ENCODE measurements around the gene FIBP. TPM values are rescaled to one million over a fixed set of nuclear protein-coding genes. Genes with fewer than 3 reads are reported as not detected.

FIBP gene
- total and polyA plus RNA-seq, 2 of the 8 experiments (the other 6 are each of a cell fraction or from before 2014, with no cell fraction given): 74.3 to 173 TPM

DNA sequence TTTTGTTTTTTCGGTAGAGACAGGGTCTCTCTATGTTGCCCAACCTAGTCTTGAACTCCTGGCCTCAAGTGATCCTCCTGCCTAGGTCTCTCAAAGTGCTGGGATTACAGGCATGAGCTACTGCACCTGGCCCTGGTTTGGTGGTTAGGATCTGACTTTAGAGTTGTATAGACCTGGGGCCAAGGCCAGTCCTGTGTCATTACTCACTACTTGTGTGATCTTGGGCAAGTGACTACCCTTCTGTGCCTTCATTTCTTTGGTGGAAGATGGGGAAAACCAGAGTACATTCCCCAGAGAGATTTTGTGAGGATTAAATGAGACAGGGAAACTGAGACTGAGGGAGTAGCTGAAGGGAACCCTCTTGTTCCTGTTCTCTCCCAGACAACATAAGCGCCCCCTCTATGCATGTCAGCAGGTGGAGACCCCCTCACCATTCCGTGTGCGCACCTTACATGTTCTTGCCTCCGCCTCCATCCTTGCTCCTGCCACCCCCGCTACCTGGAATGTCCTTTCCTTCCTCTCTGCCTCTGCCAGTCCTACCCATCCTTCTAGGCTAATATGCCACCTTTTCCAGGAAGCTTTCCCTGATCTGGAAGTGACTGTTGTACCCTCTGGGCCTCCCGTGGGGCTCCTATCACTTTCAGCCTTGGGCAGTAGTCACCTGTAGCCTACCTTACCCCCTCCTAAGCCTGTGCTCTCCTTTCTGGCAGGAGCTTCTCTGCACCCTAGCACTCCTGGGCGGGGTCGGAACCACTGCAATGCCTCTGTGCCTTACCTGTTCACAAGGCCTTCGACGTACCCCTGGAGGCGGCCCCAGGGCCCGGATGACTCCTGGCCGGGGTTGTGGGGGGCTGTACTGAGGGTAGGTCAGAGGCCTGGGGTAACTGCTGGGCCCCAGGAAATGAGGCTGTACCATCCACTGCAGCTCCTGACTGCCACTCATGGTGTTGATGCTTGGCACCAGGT lies 8.0 kb upstream of the FIBP start:
- H2BK20ac ChIP-seq (ENCODE audit: low read length): no peak overlapping the region
- no peak overlapping the region for H3K18ac ChIP-seq (ENCODE audit: extremely low read depth, low read length)
- peaks cover 11 to 25% (median 22%) of the 10 kb centered on the region in 4 experiments for H3K27me3 ChIP-seq (replicated peaks in 1 of 4; ENCODE audit: control insufficient read depth in 3 of 4, extremely low read depth in 1 of 4, insufficient read depth in 3 of 4, low read length in 3 of 4)
- H3K27ac ChIP-seq (ENCODE audit: low read depth, low read length): no peak overlapping the region
- H3K9me3 ChIP-seq (ENCODE audit: insufficient read depth in 2 of 2, low read depth in 1 of 2, low read length in 1 of 2): no peaks in the 10 kb centered on the region
- H2BK12ac ChIP-seq (ENCODE audit: low read depth, low read length): no peak overlapping the region
- no peak overlapping the region for H4K5ac ChIP-seq (ENCODE audit: insufficient read length, low read depth, low read length)
- H4K20me1 ChIP-seq (replicated peaks in 1 of 2; ENCODE audit: control insufficient read depth in 1 of 2, insufficient read depth in 2 of 2, low read length in 2 of 2): peaks cover 3 to 4% of the 10 kb centered on the region in 2 experiments
- no peak overlapping the region for H3K56ac ChIP-seq (replicated peaks; ENCODE audit: insufficient read length, low read depth, low read length)
- no peak overlapping the region for H3K4ac ChIP-seq (replicated peaks; ENCODE audit: insufficient read length, low read depth, low read length)
- no peak overlapping the region for H4K91ac ChIP-seq (replicated peaks; ENCODE audit: insufficient read length, low read length)
- no peaks in the 10 kb centered on the region; the same call in 1 of the 2 replicates for H3K79me1 ChIP-seq (ENCODE audit: low read depth, low read length)
- no peaks in the 10 kb centered on the region for H3K79me2 ChIP-seq (ENCODE audit: control insufficient read depth in 1 of 2, insufficient read depth in 2 of 2, low read length in 2 of 2)
- peaks cover 3 to 18% (median 7%) of the 10 kb centered on the region in 4 experiments for H3K4me1 ChIP-seq (replicated peaks in 1 of 4; ENCODE audit: control insufficient read depth in 3 of 4, insufficient read depth in 4 of 4, low read length in 3 of 4)
- H2BK5ac ChIP-seq (ENCODE audit: low read depth, low read length): no peak overlapping the region
- no peak overlapping the region for H2BK120ac ChIP-seq (replicated peaks; ENCODE audit: low read depth, low read length)
- no peak overlapping the region for H3K4me3 ChIP-seq (ENCODE audit: extremely low read depth in 1 of 4, insufficient read depth in 2 of 4, low read depth in 3 of 4, low read length in 4 of 4)
- H3K4me2 ChIP-seq (ENCODE audit: insufficient read depth in 1 of 2, low read depth in 2 of 2, low read length in 2 of 2): no peak overlapping the region
- DNase-seq (ENCODE audit: low read depth in 1 of 2, low spot score in 2 of 2): no peak
- no peak overlapping the region for H3K23ac ChIP-seq (ENCODE audit: insufficient read length)
- CTCF ChIA-PET (ENCODE audit: partially characterized antibody): interaction anchor here (0.9 to 15.0 kb wide), 10 partner anchors 9 to 302 kb away, joined by 3 to 281 read pairs (median 6); partner anchors contain the start of genes CCDC85B and FIBP
- peaks cover 14% of the 10 kb centered on the region; the same call in 1 of the 2 replicates for H3K23me2 ChIP-seq (ENCODE audit: low read depth, low read length)
- no peak overlapping the region for H2AFZ ChIP-seq (ENCODE audit: low read length)
- H2AK5ac ChIP-seq (ENCODE audit: low read depth, low read length): no peak overlapping the region
- H4K8ac ChIP-seq (ENCODE audit: extremely low read depth, insufficient read depth, low read length): no peak overlapping the region
- no peaks in the 10 kb centered on the region for H3K36me3 ChIP-seq (ENCODE audit: control insufficient read depth in 2 of 4, insufficient read depth in 4 of 4, low read length in 3 of 4)
- no peak overlapping the region for H3K14ac ChIP-seq (ENCODE audit: insufficient read length)
- 88% methylated on average over 13 of the region's 14 CpGs; no CpG with 5 or more reads in 1 of the 2 experiments for WGBS, 2 experiments (ENCODE audit: extremely low coverage in 1 of 2, insufficient coverage in 1 of 2, insufficient read length in 1 of 2, insufficient replicate concordance in 2 of 2, low coverage in 1 of 2, low lambda C conversion rate in 2 of 2, missing lambda C conversion rate in 1 of 2)
- no peak overlapping the region for H2BK15ac ChIP-seq (ENCODE audit: low read length)
- TF ChIP-seq KDM1A (IDR thresholded peaks at IDR 0.05; ENCODE audit: borderline replicate concordance, low read length) (no peak), POLR2AphosphoS5 (IDR thresholded peaks at IDR 0.05; ENCODE audit: low read depth, low read length) (no peak), TCF12 (IDR thresholded peaks at IDR 0.05; ENCODE audit: low read depth, low read length) (no peak)
- TF ChIP-seq, protein P1, sequence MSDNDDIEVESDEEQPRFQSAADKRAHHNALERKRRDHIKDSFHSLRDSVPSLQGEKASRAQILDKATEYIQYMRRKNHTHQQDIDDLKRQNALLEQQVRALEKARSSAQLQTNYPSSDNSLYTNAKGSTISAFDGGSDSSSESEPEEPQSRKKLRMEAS (IDR thresholded peaks at IDR 0.05): no peak
- FAIRE-seq: no peak
- no peak overlapping the region for H3K9ac ChIP-seq (replicated peaks in 1 of 4; ENCODE audit: extremely low read depth in 1 of 4, low read depth in 3 of 4, low read length in 3 of 4)
- POLR2A ChIA-PET (ENCODE audit: partially characterized antibody): interaction anchor here (1.2 to 3.7 kb wide), 6 partner anchors 7 to 84 kb away, joined by 3 to 17 read pairs (median 4); partner anchors contain the start of gene MUS81
